Ecto neural progenitor cell (in vitro differentiated cells): Measurements from ENCODE around the gene MYL6B.
"Not testable (repeated sequence)": the region's sequence is repeated elsewhere in the genome, so short reads cannot be mapped to it uniquely, and the experiment has no call there.

Experiments
- DNase-seq: peaks from one replicate; pipeline ENCODE4 v3.0.0-alpha.2; 2018; ENCODE audit warnings: low spot score

MYL6B gene

GRCh38 chr12:56153678-56154065, 1.3 kb downstream of the MYL6B start:
- no peak for DNase-seq

DNA sequence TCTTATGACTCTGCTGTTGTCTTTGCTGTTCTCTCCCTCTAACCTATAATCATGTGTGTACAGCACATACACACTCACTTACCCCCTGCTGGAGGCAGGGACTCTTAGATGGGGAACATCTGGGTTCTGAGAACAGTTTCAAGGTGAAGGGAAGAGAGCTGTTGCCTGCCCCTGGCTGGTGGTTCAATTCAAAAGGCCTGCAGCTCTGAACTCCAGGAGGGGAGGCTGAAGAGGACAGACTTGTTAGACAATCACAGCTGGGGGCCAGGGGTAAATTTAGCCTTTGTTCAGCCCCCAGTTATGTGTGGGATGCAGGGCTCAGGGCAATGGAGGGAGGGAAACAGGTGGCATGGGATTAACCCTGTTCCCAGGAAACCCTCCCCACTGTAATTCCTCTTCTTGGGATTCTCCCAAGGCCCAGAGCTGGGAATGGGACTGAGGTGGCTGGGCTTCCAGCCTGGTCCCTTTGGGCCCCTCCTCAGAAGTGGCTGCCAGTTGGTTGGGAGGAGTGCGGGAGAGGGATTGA, 1.9 kb downstream of the MYL6B start:
- no peak for DNase-seq

- DNase-seq = no peak
Measured at GRCh38 chr12:56154818-56155217, 2.4 kb downstream of the MYL6B start.

DNA sequence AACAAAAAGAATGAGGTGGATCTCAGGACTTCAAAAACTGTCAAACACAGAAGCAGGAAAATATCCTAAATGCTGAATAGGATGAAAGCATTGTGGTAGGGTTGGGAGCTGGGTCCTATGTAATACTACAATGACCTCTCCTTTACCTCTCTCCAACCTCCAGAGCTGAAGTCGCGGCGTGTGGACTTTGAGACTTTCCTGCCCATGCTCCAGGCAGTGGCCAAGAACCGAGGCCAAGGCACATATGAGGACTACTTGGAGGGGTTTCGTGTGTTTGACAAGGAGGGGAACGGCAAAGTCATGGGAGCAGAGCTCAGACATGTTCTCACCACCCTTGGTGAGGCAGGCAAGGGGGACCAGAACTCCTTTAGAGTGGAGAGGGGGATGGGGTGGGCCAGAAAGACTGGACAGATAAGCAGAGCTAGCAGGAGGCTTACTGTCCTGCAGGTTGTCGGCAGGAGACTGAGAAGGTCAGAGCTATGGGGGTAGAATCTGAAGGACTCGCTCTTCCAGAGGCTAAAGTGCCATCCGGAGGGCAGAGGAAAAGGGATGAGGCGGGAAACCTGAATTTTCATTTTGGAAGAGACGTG, 3.0 kb downstream of the MYL6B start:
- no peak for DNase-seq

DNA sequence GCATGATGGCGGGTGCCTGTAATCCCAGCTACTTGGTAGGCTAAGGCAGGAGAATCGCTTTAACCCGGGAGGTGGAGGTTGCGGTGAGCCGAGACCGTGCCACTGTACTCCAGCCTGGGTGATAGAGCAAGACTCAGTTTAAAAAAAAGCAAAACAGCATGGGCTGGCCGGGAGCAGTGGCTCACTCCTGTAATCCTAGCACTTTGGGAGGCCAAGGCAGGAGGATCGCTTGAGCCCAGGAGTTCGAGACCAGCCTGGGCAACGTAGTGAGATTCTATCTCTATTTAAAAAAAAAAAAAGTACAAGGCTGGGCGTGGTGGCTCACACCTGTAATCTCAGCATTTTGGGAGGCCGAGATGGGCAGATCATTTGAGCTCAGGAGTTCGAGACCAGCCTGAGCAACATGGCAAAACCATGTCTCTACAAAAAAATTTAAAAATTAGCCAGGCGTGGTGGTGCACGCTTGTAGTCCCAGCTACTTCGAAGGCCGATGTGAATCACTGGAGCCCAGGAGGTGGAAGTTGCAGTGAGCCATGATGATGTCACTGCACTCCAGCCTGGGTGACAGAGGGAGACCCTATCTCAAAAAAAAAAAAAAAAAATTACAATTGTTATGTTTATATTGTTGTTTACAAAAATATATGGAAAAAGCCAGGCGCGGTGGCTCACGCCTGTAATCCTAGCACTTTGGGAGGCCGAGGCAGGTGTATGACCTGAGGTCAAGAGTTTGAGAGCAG, 4.2 kb downstream of the MYL6B start:
- DNase-seq = not testable (repeated sequence)

- DNase-seq = peak; percentile 90
Measured at GRCh38 chr12:56157201-56158028, 5.0 kb downstream of the MYL6B start.

- peak; percentile 97 for DNase-seq
Measured at GRCh38 chr12:56158029-56158925, 5.9 kb downstream of the MYL6B start, which contains the start of gene MYL6. Gene MYL6, plus strand, starts transcription at chr12:56158359. Its CDS starts 43 bp downstream, at chr12:56158402.

DNA sequence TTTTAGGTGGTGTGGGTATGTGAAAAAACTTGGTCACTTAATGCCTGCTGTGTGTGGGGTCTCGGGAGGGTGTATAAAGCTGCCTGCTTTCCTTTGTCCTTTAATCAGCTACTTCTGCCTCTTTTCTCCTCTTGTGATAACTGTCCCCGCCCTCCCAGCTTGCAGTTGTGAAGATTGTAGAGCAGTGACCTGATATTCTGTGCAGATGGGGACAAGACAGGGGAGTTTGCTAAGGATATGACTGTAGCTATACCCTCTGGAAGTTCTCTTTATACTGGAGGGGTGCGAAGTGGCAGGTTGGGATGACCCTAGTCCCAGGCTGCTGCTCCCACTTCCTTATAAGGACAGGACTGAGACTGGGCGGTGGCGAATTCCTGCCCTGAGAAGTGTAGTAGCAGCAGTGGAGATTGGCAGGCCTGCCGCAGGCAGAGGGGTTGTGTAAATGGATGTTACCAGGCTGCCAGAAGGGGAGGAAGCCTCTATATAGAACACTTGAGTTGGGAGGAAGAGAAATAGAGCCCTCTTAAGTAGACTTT, 6.6 kb downstream of the MYL6B start:
- peak; percentile 78 for DNase-seq

- DNase-seq = no peak
Measured at GRCh38 chr12:56159482-56160192, 7.2 kb downstream of the MYL6B start.

GRCh38 chr12:56160193-56160763, 7.9 kb downstream of the MYL6B start:
- no peak for DNase-seq

DNA sequence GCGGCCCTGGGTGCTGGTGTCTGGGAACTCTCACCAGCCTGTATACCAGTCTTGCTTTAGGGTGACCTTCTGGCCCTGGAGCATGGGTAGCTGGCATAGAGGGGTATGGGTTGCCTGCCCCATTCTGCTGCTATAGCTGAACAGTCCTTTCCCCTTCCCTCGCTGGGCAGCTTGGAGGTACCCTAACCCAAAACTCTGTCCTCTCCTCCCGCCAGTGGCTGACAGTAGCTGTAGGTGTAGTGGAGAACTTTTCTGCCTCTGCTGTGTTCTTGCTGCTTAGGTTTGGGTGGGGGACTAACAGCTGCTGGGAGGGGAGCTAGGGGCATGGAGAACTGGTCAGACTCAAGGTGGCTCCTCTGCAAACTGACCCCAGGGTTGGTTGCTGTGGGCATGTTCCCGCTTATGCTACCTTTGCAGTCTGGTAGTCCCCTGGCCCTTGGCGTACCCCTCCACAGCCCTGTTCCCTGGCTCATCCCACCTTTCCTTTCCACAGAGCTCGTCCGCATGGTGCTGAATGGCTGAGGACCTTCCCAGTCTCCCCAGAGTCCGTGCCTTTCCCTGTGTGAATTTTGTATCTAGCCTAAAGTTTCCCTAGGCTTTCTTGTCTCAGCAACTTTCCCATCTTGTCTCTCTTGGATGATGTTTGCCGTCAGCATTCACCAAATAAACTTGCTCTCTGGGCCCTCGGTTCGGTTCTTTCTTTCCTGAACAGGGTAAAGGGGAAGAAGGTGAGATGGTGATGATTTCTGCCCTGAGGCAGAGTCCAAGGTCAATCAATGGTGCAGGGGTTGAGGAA, 8.7 kb downstream of the MYL6B start:
- no peak for DNase-seq

DNA sequence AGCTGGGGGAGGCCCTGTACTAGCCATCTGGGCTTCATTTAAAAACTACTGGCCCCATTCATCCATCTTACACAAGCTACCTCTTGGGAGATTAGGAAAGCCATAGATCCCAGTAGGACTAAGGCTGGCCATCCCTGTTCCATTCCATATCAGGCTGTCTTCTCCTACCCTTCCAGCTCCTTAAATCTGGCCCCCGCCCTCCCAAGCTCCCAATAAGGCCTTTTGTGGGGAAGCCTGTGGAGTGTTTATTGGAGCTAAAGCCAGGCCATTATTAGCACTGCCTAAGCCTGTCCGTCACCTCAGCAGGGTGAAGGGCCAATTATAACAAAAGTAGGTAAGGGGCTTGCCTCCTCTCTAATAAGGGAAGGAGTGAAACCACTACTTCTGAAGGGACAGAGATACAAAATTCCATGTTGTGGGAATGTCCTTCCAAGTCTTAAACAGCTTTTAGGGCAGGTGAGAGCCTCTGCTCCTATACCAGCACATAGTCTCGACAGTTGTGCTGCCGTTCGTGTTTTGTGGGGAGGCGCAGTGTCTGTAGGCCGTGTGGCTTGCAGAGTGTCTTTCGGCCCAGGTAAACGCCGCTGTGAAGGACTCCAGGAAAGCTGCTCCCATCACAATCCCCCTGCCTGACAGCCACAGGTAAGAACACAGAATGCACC, 9.4 kb downstream of the MYL6B start:
- no peak for DNase-seq

DNA sequence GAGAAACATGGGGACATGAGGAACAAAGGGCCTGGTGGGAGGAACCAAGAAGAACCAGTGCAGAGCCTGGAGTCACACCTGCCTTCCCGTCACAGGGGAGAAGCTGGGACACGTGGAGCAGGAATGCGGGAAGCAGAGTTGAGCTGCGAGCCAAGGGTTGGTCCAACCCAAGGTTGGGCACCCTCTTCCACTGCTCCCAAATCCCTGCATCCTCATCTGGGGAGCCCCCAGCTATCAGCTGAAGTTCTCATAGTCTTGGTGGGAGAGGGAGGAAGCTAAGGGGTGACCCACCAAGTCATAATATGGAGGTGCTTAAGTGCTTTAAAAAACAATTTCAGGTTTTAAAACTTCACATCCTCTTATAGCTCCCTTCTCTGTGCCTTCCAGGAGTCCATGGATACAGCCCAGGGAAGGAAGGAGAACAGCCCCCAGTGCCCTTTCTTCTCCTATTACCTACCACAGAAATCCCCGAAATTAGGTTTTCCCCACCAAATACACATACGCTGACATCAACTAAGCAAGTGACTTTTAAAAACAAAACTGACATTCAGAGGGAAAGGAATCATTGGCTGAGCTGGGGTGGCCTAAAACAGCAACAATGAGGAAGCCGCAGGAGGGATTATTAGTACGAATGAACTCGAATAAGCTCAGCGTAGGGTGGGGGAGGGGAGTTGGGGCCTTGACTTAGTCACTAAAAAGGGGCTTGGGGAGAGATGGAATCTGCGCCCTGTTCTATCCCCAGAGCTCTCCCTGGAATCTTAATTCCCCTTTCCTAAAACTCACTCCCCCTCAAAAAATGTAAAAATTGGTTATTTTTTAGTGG, 10.3 kb downstream of the MYL6B start:
- no peak for DNase-seq

DNA sequence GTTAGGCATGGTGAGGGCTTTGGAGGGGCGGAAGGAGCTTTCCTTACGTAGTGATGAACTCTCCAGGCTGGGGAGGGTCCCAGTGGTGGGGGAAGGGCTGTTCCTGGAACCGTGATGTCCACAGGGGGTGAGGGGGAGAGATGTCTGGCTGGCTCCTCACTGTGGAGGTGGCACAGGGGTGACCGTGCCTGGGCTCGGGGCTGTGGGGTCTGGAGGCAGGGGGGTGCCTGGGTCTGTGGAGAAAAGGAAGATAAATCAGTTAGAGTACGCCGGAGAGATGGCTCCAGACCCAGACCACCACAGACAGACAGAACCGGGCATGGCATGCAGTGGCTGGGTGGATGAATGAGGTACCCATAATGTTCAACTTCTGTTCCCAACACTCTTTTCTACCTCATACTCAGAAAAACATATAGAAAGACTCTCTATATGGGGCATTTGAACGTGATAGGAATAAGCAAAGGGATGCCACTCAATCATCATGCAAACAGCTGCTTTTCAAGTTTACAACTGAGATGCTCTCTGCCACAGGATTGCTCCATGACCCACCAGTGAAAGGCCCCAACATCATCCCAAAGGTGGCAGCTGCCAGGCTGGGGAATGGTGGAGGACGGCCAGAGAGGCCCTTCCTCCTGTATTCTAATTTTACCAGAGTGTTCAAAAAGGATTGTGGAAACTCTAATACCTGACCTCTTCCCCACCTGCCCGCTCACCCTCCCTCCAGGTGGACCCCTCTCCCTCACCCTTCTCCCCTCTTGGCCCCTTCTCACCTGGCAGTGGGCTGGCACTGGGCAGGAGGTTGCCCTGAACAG, 11.4 kb downstream of the MYL6B start:
- no peak for DNase-seq

DNA sequence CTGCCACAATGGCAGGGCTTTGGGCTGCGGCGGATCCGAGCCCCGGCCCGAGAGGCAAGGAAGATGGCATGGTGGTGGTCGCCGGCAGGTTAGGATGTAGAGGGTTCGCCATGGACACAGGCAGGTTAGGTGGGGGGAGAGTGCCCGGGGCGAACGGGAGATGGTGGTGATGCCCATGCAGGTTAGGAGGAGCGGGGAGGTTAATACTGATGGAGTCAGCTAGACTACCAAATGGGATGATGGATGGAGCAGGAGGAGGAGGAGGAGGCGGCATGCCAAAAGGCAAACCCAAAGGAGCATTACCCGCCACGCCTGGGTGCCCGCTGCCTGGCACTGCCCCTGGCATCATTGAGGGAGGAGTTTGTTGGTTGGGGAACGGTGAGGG, 11.9 kb downstream of the MYL6B start:
- no peak for DNase-seq

- DNase-seq = no peak
Measured at GRCh38 chr12:56165369-56165768, 13.0 kb downstream of the MYL6B start.

GRCh38 chr12:56169229-56169759, 16.9 kb downstream of the MYL6B start:
- no peak for DNase-seq
